Lower lobe of right lung (tissue), 2 donors: ENCODE measurements around the gene RASAL2. TPM values are rescaled to one million over a fixed set of nuclear protein-coding genes. Genes with fewer than 3 reads are reported as not detected.

Experiments used
- ATAC-seq, 2 donors: fragments of 200-7000 bp; cut with Tn5 transposase; one replicate each; pipeline ENCODE4 v1.9.1; 2020 to 2022; ENCODE audit warnings: mild to moderate bottlenecking in 2 of 2, moderate library complexity in 2 of 2
- DNase-seq: peaks from one replicate; pipeline ENCODE4 v3.0.0-alpha.2; 2020
- H3K27ac ChIP-seq: fragments of 200-600 bp; one replicate; pipeline ENCODE4 v1.8.0; 2022
- H3K27me3 ChIP-seq: fragments of 200-600 bp; one replicate; pipeline ENCODE4 v1.8.0; 2022; ENCODE audit warnings: low read depth
- H3K36me3 ChIP-seq: fragments of 200-600 bp; one replicate; pipeline ENCODE4 v1.8.0; 2022; ENCODE audit warnings: mild to moderate bottlenecking
- H3K4me1 ChIP-seq: fragments of 200-600 bp; one replicate; pipeline ENCODE4 v1.8.0; 2022
- H3K4me3 ChIP-seq: fragments of 200-600 bp; one replicate; pipeline ENCODE4 v1.8.0; 2022; ENCODE audit warnings: mild to moderate bottlenecking
- H3K9me3 ChIP-seq: fragments of 200-600 bp; one replicate; pipeline ENCODE4 v1.8.0; 2022
- intact Hi-C: fragments of 100-400 bp; cut with DNase I; formaldehyde crosslinking; loops from one replicate; pipeline ENCODE4 v1.11.0; 2022
- total RNA-seq: library from RNA; stranded (reverse); fragmentation: NEBNext Ultra II Directional; extraction: Animal tissue kit (Norgen Biotek cat#: 25700); gene quantifications from one replicate; pipeline ENCODE4 v1.2.1, GENCODE V29; 2021
- TF ChIP-seq, protein P1 (sequence below): fragments of 200-600 bp; IDR thresholded peaks from one replicate; pipeline ENCODE4 v1.8.0; 2022; ENCODE audit warnings: antibody characterized with exemption, mild to moderate bottlenecking
- donor health status: DM: no; HTN: yes; CAD: no; lungs with severe emphysema.

RASAL2 gene
- total RNA-seq, 1 donor from 2014 or later: 48.3 TPM

DNA sequence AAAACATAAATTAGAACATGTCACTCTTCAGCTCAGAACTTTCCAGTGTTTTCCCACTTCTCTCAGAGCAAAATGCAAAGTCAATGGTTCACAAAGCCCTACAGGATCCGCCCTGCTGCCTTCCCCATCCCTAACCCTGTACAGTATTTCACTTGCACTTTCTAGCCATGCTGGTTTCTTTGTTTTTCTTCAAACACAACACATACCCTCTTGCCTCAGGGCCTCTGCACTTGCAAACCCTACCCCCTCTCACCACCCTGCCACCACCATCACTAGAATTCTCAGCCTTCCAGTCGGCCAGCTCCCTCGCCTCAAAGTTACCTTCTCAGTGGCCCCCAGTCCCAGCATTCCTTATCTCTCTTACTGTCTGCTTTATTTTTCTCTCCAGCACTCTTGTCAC is 436.6 kb downstream of the RASAL2 start:
- intact Hi-C loops: loop anchor here (10.0 kb wide), 1 partner anchor 474 kb away; no protein-coding TSS in a partner anchor
- DNase-seq: no peak

DNA sequence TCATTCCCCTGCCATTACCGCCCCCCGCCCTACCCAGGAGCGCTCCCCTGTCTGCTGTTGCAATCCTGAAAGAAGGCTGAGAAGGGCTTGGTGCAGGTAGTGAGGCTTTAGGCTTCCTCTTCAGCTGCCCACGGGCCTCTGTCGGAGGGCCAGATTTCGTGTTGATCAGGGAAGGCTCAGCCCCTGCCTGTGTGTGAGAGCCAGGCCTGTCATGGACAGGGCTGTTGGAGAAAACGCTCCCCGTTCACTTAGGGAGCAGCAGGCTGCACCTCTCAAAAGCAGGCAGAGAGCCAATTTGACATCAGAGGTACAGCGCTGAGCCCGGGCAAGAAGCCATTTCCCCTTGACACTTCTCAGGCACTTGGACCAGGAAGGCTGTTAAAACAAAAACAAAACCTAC is 438.0 kb downstream of the RASAL2 start:
- no peak for DNase-seq
- intact Hi-C loops: loop anchor here (10.0 kb wide), 1 partner anchor 473 kb away; no protein-coding TSS in a partner anchor

More for the DNA sequence above, 436.6 kb downstream of the RASAL2 start:
- ATAC-seq: no peak
- Histone ChIP-seq H3K36me3 (no peaks in the 10 kb centered on the region), H3K4me3 (no peak overlapping the region), H3K4me1 (peaks cover 8% of the 10 kb centered on the region), H3K9me3 (no peaks in the 10 kb centered on the region), H3K27ac (no peak overlapping the region), H3K27me3 (no peaks in the 10 kb centered on the region)
- TF ChIP-seq, protein P1, sequence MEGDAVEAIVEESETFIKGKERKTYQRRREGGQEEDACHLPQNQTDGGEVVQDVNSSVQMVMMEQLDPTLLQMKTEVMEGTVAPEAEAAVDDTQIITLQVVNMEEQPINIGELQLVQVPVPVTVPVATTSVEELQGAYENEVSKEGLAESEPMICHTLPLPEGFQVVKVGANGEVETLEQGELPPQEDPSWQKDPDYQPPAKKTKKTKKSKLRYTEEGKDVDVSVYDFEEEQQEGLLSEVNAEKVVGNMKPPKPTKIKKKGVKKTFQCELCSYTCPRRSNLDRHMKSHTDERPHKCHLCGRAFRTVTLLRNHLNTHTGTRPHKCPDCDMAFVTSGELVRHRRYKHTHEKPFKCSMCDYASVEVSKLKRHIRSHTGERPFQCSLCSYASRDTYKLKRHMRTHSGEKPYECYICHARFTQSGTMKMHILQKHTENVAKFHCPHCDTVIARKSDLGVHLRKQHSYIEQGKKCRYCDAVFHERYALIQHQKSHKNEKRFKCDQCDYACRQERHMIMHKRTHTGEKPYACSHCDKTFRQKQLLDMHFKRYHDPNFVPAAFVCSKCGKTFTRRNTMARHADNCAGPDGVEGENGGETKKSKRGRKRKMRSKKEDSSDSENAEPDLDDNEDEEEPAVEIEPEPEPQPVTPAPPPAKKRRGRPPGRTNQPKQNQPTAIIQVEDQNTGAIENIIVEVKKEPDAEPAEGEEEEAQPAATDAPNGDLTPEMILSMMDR: no peak

DNA sequence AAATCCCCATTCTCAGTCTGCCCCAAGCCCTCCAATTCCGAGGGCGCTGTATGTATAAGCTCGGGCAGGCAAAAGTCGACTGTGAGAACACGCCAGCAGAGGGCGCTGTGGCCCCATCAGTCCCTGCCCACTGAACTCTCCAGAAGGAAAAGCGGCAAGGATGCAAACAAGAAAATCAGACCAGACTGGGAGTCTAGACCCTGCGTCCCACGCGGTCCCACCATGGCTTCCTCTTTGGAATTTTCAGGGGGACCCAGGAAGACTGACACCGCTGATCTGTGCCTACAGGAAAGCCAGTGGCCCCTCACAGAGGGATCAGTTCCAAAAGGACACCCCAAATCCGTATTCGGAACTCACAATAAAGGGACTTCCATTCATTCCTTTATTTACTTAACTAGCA is 438.5 kb downstream of the RASAL2 start:
- intact Hi-C loops: loop anchor here (10.0 kb wide), 1 partner anchor 472 kb away; no protein-coding TSS in a partner anchor
- DNase-seq (peak; percentile 87), ATAC-seq (peak; percentile 88 to 89)
- H3K27me3 ChIP-seq: no peaks in the 10 kb centered on the region
- no peaks in the 10 kb centered on the region for H3K36me3 ChIP-seq
- H3K27ac ChIP-seq: no peak overlapping the region
- H3K9me3 ChIP-seq: no peaks in the 10 kb centered on the region
- peaks cover 18% of the 10 kb centered on the region for H3K4me1 ChIP-seq
- TF ChIP-seq, protein P1: peak; percentile 89
- no peak overlapping the region for H3K4me3 ChIP-seq

More for the DNA sequence above, 438.0 kb downstream of the RASAL2 start:
- ATAC-seq: peak; percentile 13 to 23
- H3K36me3 ChIP-seq: no peaks in the 10 kb centered on the region
- no peak overlapping the region for H3K4me3 ChIP-seq
- TF ChIP-seq, protein P1: no peak
- no peaks in the 10 kb centered on the region for H3K9me3 ChIP-seq
- no peak overlapping the region for H3K27ac ChIP-seq
- H3K4me1 ChIP-seq: peaks cover 16% of the 10 kb centered on the region
- no peaks in the 10 kb centered on the region for H3K27me3 ChIP-seq

DNA sequence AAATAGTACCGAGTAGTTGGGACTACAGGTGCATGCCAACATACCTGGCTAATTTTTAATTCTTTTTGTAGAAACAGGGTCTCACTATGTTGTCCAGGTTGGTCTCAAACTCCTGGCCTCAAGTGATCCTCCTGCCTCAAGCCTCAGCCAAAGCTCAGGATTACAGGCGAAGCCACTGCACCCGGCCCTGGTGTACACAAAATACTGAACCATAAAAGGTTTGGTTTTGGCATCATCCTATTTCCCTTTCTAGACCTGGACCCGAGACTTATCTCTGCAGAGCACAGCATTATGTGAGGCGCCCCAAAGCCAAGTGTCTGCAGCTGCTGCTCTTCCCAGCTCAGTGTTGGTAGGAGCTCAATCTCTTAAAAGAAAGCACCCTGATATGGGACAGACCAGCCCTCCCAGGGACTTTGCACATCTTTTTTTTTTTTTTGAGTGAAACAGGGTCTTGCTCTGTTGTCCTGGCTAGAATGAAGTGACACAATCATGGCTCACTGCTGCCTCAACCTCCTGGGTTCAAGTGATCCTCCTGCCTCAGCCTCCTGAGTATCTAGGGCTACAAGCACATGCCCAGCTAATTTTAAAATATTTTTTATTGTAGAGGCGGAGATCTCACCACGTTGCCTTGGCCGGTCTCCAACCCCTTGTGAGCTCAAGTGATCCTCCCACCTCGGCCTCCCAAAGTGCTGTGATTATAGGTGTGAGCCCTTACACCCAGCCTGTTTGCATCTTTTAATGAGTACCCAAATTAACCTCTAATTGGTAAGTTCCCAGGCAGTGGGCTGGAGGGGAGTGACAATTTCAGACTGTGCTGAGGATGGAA is 439.4 kb downstream of the RASAL2 start:
- Histone ChIP-seq H3K4me3 (no peak overlapping the region), H3K4me1 (peaks cover 22% of the 10 kb centered on the region), H3K36me3 (no peaks in the 10 kb centered on the region), H3K27ac (no peak overlapping the region), H3K9me3 (no peaks in the 10 kb centered on the region), H3K27me3 (no peaks in the 10 kb centered on the region)
- no peak for ATAC-seq
- no peak for DNase-seq
- TF ChIP-seq, protein P1: no peak
- intact Hi-C loops: loop anchor here (10.0 kb wide), 1 partner anchor 471 kb away; no protein-coding TSS in a partner anchor

Other genes with a start within 250 kb of the RASAL2 start
- gene SEC16B, start 124.0 kb upstream of the RASAL2 start, total RNA-seq: 1.9 TPM